Fibroblast of skin of back (primary cell): ENCODE results near the gene DDX1. TPM values are rescaled to one million over a fixed set of nuclear protein-coding genes. Genes with fewer than 3 reads are reported as not detected.
"Not testable (repeated sequence)": the region's sequence is repeated elsewhere in the genome, so short reads cannot be mapped to it uniquely, and the experiment has no call there.

Source experiments
- DNase-seq: peaks from one replicate; pipeline ENCODE4 v3.0.0-alpha.2; 2013
- polyA plus RNA-seq, 2 experiments: library from polyadenylated mRNA; unstranded; fragments of 120-200 nt; gene quantifications; one replicate each; pipeline ENCODE4 v1.2.1, GENCODE V29; 2013; ENCODE audit not compliant: insufficient read length in 2 of 2

DDX1 gene
- 102 TPM for polyA plus RNA-seq (2013, experiment 1 of 2; ENCODE audit: insufficient read length)
- 84.6 TPM for polyA plus RNA-seq (2013, experiment 2 of 2; ENCODE audit: insufficient read length)

- DNase-seq: peak; percentile 83
These were observed at the start of gene DDX1 for GRCh38 chr2:15591692-15592463. Gene DDX1, plus strand, starts transcription at chr2:15591868. Its CDS starts 66 bp downstream, at chr2:15591934.

- not testable (repeated sequence) for DNase-seq
These were observed 49.4 kb upstream of the DDX1 start for GRCh38 chr2:15542269-15542668.

- DNase-seq: no peak
These were observed 48.6 kb upstream of the DDX1 start for GRCh38 chr2:15543053-15543452.

- DNase-seq: no peak
These were observed 48.1 kb upstream of the DDX1 start for GRCh38 chr2:15543541-15543940.

- no peak for DNase-seq
These were observed 47.4 kb upstream of the DDX1 start for GRCh38 chr2:15544227-15544626.

- DNase-seq: no peak
These were observed 45.2 kb upstream of the DDX1 start for GRCh38 chr2:15546297-15547098.

- no peak for DNase-seq
These were observed 44.4 kb upstream of the DDX1 start for GRCh38 chr2:15547115-15547876.

DNA sequence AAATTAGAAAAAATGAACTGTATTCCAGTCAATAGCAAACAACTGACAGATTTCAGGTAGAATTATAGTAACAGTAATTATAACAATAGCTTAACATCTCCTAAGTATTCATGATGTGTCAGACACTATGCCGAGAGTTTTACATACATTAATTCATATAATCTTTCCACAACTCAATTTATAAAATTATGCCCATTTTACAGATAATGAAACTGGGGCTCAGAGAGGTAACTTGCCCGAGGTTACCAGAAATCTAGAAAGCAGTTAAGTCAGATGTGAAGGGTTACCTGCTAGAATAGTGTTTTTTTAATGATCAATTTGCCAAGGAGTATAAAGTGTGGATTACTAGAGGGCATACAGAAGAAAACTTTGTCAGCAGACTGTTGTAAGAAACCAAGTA is 42.7 kb upstream of the DDX1 start:
- no peak for DNase-seq

- no peak for DNase-seq
These were observed 38.1 kb upstream of the DDX1 start for GRCh38 chr2:15553519-15553918.

- DNase-seq: no peak
These were observed 37.7 kb upstream of the DDX1 start for GRCh38 chr2:15553951-15554350.

GRCh38 chr2:15554525-15555218 is 37.0 kb upstream of the DDX1 start:
- no peak for DNase-seq

- DNase-seq: no peak
These were observed 35.9 kb upstream of the DDX1 start for GRCh38 chr2:15555760-15556193.

GRCh38 chr2:15556311-15556930 is 35.2 kb upstream of the DDX1 start:
- no peak for DNase-seq

GRCh38 chr2:15557887-15558311 is 33.8 kb upstream of the DDX1 start:
- no peak for DNase-seq

DNA sequence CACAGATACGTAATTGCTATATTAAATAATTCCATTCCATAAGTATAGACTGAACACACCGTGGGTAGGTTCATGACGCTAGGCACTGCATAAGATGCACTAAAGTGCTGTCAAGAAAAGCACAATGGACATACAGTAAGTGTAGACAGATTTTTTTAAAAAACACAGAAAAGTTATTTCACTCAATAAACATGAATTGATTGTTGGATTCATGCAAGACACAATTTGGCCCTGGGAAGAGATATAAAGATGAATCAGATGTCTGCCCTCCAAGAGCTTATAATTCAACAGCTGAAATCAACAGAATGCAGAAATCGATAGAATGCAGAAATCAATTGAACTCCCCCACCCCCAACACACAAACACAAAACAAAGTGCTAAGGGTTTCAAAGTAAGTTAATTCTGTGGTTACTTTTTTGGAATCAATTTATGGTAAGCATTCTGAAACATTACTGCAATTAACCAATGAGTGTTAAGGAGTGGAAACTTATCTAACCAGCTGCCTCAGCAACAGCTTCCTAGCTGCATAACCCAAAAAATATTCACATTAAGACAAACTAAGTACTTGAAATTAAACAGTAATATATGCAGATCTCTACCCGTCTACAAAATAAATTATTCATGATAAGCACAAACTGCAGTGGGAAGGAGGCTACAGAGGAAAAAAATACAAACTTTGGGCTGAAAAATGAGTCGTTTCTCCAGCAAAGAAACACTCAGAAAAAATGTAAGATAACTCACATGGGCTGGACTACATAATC is 32.1 kb upstream of the DDX1 start:
- no peak for DNase-seq

DNA sequence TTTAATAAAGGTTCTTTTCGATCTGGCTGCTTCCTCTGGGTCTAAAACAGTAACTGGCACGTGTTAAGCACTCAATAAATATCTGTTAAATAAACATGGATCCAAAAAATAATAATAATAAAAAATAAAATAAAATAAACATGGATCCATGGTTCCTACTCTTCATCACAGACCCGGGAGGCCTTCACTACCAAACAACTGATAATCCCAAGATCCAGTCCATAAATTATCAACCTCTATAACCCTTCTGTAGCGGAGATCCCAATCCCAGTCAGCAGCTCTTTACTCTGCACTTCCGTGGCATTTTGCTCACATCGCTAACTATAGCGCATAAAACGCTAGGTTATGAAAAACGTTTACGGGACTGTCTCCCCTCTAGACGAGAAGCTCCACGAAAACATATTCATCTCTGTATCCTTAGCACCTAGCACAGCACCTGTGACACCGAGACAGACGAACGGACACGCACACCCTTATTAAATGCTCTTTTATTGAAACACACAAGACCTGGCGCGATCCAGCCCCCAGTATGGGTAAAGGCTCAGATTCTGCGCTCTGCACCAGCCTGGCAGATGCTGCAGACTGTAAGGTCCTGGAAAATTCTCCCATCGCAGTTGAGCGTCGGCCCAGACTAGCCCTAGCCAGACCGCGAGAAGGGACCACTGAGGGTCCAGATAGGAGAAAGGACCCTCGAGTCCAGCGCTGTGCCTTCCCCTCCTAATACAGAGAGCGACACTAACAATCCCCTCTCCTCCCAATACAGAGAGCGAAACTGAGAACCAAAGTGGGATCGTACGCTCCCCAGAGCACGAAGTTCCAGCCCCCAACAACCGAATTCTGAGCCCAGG is 31.3 kb upstream of the DDX1 start:
- peak; percentile 30 for DNase-seq

DNA sequence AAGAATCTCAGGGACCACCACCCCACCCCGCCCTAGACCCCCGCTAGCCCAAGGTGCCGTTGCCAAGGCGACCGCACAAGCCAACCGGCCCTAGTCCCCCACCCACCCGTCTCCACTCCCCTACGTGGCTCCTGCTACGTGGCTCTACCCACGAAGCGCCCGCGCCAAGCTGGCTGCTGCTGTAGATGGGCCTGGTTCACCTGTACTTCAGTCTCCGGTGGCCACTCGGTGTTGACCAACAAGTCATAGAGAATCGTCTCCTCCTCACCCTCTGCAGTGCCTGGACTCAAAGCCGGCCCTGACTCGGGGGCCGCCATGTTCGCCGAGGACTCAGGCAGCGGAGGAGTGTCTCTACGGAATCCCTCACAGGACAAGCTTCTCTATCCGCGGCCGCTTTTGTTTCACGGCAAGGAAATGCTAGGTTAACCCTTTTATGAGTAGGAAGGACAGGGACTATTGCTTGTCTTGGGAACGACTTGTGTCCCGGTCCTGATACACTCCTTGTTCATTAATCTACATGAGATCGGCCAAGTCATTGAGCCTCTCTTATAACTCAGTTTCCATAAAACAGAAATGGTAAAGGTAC is 30.6 kb upstream of the DDX1 start, which contains the start of gene NBAS:
Gene NBAS (minus strand): TSS at position 347 of the 586 bp plus-strand sequence. CDS start 30 bp downstream, at position 317.
- DNase-seq: peak; percentile 91

DNA sequence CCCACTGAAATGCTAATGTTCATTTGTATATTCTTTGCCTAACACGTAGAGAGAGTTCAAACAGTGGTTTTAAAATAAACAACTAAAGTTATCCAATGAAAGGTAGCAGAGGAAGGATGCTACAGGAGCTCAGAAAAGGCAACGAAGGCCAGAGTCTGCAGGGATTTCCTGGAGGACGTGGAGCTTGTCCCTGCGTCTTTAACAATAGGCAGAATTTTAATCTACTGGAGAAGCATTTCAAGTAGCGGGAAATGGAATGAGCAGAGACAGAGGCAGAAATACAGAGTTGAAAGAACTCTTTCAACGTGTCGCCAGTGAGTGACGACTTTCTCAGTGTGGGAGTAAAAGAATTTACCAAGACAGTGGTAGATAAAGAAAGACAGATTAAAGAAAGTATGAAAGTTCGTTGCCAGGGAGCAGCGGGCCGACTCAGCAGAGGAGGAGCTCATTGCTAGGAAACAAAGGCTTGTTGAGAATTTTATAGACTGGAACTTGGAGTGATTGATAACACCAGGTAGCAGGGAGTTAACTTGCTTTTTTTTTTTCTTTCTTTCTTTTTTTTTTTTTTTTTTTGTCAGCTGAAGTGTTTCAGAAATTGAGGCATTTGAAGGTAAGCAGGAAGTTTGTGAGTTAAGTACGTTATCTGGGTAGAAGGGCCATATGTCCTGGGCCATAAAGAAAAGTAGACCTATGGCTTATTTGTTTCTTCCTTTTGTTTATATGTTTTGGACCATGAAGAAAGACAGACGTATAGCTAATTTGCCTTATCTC is 29.9 kb upstream of the DDX1 start:
- peak; percentile 39 for DNase-seq
